Globus pallidus (tissue), 1 donor: ENCODE results near the gene SHMT2.

Experiments used
- DNase-seq: peaks from one replicate; pipeline ENCODE4 v3.0.0-alpha.2; 2015; ENCODE audit warnings: low spot score

The SHMT2 gene

DNA sequence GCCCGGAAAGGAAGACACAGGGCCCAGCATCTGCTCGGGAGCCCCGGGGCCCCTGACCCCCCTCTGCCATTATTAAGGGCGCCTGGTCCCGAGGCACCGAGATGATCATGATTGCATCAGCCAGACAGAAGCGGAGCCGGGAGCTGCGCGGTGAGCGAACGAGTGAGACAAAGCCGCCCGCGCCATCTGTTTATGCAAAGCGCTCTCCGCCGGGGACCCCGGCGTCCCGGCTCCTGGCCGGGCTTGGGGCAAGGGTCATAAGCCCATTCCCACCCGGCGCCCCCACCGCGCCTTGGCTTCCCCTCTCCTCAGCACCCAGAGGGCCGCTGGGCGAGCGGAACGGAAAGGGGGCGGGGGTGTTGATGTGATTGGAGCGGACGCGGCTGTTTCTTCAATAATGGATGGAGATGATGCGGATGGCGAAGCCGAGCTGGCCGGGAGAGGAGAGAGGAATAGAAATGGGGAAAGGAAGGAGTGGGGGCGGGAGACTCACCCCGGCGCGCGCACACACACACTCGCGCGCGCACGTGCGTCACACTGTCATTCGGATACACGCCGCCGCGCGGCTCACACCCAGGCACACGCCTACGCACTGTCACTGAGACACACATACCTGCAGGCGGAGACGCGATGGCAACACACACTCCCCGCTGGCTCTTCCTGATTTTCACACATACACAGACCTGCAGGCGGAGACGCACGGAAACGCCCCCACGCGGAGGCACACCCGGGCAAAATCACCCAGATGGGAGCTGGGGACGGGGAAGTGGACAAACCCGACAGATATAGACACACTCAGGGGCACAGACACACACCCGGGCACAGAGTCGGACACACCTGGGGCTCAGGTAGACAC, 10.8 kb downstream of the SHMT2 start:
- no peak for DNase-seq

DNA sequence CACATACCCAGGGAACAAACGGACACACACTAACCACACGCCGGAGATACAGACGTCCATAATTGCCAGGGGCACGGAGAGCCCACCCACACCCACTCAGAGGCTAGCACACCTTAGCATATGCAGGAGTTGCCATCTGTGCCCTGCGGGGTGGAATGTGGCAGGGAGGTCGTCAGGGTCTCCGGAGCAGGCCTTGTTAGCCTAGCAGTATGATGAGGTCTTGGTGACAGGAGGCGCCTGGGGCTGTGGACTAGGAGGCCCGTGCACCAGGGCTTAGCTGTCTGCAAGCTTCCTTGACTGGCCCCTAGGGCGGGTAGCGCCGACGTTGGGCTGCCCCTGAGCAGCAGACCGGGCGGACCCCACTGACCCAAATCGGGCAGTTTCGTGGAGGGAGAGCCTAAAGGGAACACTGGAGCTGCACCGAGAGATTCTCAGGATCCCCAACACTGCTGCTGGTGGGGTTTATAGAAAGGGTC, 11.5 kb downstream of the SHMT2 start:
- DNase-seq: no peak

DNA sequence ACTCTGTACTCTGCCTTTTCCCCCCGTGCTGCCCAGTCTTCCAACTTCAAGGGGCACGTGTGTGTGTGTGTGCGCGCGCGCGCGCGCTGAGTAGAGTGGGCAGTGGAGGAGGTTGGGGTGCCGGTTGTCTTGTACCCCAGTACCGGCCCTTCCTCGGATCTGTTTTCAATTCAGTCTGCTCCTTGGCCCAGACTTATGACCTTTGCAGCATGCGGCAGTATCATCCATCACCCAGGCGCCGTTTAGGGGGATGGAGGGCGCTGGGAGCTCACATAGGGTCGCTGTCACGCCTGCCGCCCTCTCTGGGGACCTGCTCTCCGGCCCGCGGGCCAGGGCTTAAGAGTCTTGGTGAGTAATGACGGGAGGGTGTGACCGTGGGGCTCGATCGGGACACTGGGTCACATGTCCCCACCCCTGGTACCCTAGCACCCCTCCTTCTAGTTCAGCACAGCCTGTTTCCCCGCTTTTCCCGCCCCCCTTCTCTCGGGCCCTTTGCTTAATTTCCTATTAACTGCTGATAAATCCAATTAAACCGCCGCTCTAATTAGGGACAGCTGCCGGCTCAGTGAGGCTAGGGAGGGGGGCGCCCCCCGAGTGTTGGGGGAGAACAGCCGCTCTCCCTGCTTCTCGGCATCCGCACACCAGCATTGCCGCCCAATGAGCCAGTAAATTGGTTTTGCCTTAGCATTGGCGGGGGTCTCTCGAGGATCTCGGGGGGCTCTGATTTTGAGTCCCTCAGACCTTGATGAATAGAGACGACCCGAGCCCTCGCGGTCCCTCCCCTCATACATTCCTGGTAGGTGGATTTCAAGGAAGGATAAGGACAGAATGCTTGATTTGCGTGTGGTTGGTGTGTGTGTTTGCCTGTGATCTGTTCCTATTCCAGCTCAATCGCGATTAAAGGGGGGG, 12.1 kb downstream of the SHMT2 start:
- no peak for DNase-seq

DNA sequence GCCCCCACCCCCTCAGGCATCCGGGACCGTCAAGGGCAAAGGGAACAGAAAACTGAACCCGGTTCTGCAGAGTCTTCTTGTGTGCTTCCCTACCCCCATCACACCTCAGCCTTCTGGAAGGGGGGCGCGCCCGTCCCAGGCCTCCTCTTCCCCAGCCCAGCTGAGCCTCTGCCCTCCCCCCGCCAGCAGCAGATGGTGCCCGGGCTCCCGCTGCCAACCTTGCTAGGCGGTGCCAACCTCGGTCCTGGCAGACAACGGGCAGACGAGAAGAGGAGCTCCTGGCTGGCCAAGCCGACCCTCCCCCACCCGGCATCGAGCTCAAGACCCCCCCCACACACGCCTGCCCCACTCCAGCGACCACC, 12.8 kb downstream of the SHMT2 start:
- DNase-seq: no peak

DNA sequence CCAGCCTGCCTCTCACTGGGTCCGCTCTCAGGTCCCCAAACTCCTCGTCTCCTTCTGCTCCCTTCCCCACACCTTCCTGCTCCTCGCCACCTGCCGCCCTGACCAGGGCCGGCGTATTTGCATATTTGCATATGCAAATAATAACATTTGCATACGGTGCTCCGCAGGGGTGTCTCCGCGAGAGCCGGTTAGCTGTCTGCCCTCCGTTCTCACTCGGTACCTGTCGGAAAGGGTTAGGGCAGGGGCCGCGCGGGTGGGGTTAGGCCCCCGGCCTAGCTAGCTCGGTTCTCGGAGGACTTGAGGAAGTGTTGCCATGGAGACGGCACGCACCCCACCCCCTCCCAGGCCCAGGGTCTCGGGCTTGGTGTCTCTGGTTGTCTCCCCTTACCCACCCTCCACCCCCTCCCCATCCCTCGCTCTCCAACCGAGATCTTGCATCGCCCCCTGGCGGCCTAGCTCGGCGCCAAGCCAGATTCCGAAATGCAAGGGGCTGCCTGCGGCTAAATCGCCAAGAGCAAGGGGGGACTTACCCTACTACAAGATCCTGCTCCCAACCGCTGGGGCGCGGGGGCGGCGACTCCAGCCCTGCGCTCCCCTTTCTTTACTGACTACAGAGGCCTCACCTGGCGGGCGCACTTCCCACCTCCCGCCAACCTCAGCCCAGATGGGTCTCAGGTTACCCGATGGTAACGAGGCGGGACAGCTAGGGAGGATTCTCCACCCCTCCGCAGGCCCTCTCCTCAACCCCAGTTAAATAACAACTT, 13.4 kb downstream of the SHMT2 start:
- DNase-seq: no peak

DNA sequence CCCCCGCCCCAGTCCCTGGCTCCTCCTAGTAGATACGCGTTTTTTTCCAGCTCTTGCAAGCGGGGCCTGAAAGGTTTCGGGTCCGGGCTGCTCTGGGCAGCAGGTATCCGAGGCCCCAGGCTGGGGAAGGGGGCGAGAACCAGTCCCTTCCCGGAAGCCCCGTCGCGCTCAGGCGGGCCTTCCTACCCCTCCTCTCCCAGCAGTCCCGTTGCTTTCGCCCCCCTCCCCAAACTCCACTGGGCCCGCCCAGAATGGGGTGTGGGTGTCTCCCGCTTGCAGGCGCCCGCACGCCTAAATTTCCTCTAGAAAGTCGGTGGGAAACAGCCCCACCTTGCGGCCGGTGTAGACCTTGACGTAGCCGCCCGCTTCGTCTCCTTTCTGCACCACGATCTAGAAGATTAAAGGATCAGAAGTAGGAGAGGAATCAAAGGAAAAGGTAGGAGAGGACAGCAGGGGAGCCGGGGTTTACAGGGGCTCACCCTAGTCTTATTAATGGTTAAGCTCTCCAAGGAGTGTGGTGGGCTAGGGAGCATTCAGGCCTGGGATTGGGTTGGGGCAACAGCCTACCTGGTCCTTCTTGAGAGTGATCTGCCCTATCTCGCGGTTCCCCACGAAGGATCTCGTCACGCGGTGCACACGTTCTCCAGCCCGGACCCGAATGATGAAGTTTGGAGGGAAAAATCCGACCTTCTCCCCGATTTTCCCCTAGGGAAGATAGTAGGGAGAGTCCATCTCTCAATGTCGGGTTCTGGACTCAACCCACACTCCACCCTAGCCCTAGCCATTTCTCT, 14.2 kb downstream of the SHMT2 start:
- no peak for DNase-seq

DNA sequence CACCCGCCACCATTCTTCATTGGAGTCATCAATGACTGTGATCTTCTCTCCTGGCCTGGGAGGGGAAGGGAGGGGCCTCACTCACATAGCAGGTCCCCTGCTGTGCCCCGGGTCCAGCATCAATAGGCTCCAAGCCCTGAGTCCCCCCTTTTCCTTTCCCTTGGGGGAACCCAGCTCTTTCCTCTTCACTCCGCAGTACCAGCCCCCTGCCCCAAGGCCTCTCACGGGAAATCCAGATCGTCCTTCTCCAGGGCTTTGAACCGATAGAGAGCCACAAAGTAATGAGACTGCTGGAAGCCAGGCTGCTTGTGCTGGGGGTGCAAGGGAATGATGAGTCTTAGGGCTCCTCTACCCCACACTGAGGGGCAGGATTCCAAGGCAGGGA, 14.8 kb downstream of the SHMT2 start:
- DNase-seq: no peak

DNA sequence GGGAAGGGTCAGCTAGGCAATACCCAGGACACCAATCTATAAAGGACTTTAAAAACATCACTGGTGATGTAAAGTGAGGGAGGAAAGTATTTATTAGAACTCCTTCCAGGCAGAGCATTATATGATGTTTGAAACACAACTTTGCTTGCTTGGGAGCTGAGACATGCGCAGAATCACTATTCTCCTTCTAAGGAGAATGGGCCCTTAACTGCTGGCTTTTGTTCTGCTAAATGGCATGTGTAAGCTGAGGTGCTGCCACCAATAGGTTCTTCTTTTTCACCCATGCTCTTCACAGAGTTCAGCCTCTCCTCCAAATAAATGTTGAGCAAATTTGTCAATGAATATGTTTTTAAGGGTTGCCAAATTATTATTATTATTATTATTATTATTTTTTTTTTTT, 17.5 kb downstream of the SHMT2 start:
- DNase-seq: no peak

DNA sequence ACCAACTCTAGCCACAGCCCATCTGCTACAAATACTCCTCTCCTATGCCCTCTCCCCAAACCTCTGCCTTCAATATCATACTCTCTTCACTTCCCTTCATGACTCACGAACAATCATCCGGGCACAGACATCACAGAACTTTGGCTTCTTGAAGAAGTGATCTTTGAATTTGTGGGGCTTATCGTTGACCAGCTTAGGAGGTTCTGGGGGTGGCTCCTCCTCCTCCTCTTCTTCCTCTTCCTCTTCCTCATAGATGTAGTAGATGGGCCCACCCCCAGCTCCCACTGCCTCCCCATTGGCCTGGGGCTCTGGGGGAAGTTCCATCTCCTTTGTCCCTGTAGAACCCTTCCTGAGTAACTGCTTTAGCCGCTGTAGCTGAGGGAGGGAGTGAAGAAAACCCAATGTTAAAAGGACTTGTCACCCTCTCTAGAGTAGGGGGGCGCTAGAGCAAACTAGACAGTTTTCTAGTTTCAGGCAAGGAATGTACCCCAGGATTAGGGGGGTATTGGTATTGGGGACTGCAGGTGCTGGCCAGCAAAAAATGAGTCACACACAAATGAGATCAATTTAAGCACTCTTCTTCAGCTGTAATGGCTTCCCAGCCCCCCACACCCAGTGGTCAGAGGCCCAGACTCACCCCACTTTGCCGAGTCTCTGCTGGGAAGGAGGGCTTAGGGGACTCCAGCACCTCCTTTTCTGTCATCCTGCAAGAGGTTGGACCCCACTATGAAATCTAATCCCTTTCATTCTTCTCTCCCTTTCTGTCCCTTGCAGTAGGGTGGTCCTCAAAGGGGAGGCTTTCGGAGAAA, 19.6 kb downstream of the SHMT2 start:
- DNase-seq: no peak

DNA sequence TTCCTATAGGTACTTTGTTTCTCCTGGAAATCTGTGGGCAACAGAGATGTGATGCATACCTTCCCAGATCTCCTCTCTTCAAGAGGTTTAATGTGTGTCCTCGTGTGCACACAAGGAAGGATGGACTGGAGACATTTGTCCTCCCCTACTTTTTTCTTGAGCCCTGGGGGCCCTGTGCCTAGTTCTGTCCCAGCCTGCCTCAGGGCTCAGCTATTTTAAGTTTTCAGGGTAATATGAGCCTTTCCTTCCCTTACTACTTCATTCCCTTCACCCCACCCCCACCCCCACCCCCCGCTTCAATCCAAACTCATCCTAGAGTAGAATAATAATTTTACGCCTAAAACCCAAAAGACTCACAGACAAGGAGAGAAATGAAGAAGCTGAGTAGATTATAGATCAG, 21.0 kb downstream of the SHMT2 start:
- no peak for DNase-seq

DNA sequence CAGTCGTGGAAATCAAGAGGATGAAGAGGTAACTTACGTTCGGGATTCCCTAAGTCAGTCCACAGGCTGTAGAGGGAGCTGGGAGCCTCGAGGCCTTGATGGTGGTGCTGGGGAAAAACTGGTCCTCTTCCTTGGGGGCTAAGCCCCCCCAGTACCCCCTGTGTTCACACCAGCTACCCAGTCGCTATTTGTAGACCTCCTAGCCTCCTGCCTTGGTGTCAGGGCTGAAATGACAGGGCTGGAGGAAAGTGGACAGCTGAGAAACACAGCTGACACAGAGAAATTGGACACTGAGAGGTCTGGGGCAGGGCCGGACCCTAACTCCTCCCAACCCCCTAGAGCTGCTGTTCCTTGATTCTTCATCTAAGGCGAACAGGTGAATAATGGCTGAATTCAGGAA, 21.4 kb downstream of the SHMT2 start, which contains the start of gene STAC3:
TSS of gene STAC3 (minus strand) at position 232 of the 400 bp plus-strand sequence. CDS start 1,551 bp downstream, outside the sequence.
- no peak for DNase-seq

DNA sequence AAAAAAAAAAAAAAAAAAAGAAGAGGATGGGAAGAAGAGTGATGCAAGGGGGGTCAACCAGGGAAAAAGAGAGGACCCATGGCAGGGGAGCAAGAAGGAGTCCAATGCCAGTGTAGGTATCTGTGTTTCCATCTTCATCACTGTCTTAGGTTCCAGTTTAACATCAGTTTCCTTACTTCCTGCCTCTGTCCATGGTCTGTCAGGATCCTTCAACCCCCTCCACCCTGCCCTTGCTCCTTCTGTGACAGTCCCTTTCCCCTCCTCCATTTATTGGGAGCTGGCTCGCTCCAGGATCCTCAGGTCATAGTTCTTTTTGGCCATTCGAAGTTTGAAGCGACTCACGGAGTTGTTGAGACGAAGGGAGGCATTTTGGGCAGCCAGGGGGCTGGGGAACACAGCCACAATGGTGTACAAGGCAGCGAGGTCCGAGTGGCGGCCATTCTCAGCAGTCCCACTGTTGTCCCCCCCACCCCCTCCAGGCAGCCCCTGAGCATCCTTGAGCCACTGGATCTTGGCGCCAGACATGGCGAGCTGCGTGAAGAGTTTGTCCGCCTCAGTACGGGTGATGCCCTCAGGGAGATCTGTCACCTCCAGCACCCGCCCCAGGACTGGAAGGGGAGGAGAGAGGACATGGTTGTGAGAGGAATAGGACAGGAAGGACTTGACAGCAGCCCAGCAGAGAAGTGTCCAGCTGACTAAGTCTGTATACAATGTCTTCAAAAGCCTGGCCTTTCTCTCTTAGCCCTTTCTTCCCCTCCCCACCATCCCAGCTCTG, 25.2 kb downstream of the SHMT2 start:
- DNase-seq: no peak

DNA sequence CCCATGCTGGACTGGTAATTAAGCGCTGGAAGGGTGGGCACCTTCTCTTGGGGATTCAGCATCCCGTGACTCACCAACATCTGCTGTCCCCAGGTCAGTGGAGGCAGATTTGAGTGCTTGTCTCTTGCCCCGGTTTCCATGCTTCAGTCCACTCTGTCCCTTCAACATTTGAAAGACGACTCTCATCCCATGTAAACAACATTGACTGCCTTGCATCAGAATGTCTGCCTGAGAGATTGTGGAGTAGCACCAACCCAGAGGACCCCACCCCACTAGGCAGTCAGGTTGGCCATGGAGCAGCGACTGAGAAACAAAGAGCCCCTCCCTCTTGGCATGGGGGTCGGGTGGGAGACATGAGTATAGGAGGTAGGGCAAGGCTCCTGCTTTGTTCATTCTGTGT, 26.4 kb downstream of the SHMT2 start:
- no peak for DNase-seq

DNA sequence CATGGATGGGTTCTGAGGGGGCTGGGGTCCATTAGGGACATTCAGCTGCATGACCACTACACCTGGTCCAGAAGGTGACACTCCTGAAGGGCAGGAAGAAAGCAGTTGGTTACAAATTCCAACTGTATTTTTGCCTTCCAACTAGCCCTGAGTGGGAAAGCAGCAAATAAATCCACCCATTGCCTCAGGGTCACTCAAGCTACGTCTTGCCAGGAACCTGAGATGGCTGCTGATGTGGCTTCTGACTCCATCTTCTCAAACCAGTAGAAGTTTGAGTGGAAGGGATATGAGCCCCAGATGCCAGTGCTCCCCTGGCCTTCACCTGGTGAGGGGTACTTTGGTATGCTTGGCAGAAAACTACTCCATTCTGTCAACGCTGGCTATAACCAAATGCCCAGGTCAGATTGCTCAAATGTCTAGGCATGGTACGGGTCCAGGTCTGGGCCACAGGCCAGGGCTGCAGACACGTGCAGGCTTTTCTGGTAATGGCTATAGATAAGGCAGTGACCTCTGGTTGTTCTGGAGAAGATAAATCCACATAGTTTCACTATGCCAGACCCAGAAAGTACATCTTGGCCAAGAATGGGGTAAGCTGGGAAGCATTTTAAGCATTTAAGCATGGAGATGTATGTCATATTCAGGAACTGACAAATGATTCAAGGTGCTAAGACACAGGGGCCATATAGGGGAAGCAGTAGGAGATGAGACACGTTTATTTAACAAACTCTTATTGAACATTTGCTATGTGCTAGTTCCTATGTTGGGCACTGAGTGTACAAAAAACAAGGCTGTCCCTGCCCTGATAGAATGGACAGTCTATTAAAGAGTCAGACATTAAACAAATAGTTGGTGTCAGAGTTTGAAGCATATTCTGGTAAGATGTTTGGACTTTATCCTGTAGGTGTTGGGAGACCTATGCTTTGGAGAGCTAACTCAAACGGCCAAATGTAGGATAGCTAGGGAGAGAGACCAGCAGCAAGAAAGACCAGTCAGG, 29.8 kb downstream of the SHMT2 start:
- DNase-seq: no peak

DNA sequence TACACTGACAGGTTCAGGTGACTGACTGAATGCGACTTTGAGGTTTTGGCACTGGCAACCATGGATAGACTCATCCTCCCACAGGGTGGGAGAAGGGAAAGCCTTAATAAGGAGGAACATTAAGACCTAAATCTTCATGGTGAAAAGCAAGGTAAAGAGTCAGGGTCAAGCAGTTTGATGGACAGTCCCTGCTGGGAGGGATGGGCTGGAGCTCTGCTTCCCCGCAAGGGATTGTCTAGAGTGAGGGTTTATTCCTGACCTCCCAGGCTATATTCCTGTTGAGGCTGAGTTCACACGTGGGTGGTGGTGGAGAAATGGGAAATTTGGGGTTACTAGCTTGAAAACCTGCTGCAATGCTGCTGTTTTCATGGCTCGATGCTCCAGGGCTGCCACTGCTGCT, 30.9 kb downstream of the SHMT2 start:
- no peak for DNase-seq

DNA sequence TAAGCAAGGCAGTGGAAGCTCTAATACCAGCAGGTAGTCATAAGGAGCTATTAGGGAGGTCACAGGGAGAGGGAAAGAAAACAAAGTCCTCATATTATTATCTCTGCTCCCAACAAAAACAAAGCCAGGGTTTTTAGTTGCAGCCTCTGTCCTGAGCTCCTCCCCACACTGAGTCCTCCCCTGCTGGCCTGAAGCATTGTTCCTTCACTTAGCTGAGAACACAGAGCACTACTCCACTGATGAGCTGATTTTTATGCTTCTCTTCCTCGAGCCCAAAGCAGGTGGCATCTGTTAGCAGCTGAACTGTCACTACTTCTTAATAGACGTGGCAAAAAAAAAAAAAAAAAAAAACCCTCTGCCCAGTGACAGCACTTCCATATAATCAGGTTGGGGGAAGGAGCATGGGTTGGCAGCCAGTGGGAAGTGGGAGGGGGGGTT, 31.9 kb downstream of the SHMT2 start:
- DNase-seq: no peak

DNA sequence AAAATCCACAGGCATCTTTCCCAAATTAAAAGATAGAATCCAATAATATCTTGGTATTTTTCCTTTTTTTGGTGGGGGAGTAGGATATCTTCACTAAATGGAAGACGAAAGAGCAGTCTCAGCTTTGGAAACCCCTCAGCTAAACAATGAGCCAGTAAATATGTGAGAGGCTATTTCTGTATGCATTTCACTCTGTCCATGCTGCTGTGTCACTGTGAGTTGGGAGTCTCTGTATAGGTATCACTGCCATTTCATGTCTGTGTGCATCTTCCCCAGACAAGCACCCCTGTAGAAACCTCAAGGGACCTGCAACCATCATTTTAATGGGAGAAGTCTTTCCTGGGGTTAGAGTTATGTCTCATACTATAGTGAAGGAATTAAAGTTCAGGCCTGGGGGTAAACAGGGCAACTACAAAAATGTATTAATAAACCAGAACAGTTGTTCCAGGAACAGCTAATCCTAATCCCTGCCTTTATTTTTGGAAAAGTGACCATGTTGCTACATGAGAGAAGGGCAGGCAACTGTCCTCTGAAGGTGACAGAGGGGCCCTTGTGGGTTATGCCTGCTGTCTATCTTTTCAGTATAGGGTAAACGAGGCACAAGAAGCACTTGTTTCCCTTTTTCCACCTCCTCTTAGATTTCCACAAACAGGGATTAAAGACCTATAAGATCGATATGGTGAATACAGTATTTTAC, 32.8 kb downstream of the SHMT2 start:
- DNase-seq: no peak

DNA sequence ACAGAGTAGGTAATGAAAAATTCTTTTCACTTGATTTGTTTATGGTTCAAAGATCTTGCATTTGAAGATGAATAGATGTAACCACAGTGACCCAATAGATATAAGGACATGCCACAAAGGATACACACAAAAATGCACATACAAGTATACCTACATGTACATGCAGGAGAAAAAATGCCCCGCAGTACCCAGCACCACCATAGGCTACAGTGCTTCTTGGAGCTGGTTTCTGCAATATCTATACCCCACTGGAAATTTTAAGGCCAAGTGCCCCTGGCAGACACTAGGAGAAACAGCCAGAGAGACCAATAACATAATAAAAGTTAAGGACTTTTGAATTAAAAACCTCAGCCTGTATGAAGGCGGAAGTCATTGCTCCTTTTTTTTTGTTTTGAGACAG, 33.6 kb downstream of the SHMT2 start:
- no peak for DNase-seq
